Urinary bladder (tissue), 4 donors: Measurements from ENCODE around the gene AXDND1. TPM values are rescaled to one million over a fixed set of nuclear protein-coding genes. Genes with fewer than 3 reads are reported as not detected.
A peak's percentile ranks its signal among the peaks of the same experiment; 100 is the strongest.
"Not testable (repeated sequence)": the region's sequence is repeated elsewhere in the genome, so short reads cannot be mapped to it uniquely, and the experiment has no call there.

Experiments
- DNase-seq: peaks from one replicate; pipeline ENCODE4 v3.0.0-alpha.2; 2015; ENCODE audit errors: extremely low spot score
- H3K27ac ChIP-seq: one replicate; pipeline ENCODE4 v1.5.1; 2013; ENCODE audit warnings: low read depth, mild to moderate bottlenecking, moderate library complexity
- H3K36me3 ChIP-seq: one replicate; pipeline ENCODE4 v1.6.1; 2013; ENCODE audit warnings: mild to moderate bottlenecking, moderate library complexity; ENCODE audit not compliant: insufficient read depth
- H3K4me1 ChIP-seq: one replicate; pipeline ENCODE4 v1.6.1; 2013; ENCODE audit warnings: mild to moderate bottlenecking, moderate library complexity; ENCODE audit not compliant: insufficient read depth
- H3K4me3 ChIP-seq: one replicate; pipeline ENCODE4 v1.5.1; 2013; ENCODE audit warnings: low read depth, low read length
- WGBS: extraction: QIAGEN DNeasy Blood & Tissue Kit; methylation state at CpG from one replicate; pipeline ENCODE4 v1.1.7; 2013; 5-methylcytosine and 5-hydroxymethylcytosine counted together
- polyA plus RNA-seq: library from polyadenylated mRNA; stranded (reverse); fragments of 200-250 nt; gene quantifications from one replicate; pipeline ENCODE4 v1.2.3, GENCODE V29; 2013
- total RNA-seq: library from RNA; depleted of rRNA; stranded (reverse); fragments of >200 nt; gene quantifications from one replicate; pipeline ENCODE4 v1.2.3, GENCODE V29; 2014
- donor health status: healthy with polysubstance abuse.
- donor health status: healthy.

AXDND1 gene
- total and polyA plus RNA-seq, 2 donors: 0.20 to 1.7 TPM

DNA sequence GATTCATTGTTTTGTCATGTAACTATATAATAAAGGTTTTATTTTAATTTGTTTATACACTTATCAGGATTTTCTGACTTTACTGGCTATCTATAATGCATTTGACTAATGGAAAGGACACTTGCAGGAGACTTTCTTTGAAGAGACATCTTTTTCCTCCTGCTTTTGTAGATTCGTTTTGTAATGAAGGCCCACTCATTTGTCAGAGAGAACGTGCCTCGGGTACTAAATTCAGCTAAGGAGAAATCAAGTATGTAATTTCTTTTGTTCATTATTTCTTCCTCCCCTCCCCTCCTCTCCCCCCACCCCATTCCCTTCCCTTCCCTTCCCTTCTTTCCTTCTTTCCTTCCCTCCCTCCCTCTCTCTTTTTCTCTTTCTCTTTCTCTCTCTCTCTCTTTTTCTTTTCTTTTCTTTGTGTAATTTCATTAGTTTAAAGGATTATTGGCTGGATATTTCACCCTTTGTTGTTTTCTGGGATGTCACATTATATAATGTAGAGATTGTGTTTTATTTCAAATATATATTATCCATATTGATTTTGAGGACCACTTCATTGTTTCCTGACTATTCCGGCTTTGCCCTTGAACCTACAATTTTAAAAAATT lies 23.7 kb upstream of the AXDND1 start:
- Histone ChIP-seq H3K36me3 (peaks cover 4% of the 10 kb centered on the region), H3K27ac (no peak overlapping the region), H3K4me3 (no peak overlapping the region), H3K4me1 (no peaks in the 10 kb centered on the region)
- WGBS: 87% methylated on average over 4 of the region's 4 CpGs
- DNase-seq: no peak

DNA sequence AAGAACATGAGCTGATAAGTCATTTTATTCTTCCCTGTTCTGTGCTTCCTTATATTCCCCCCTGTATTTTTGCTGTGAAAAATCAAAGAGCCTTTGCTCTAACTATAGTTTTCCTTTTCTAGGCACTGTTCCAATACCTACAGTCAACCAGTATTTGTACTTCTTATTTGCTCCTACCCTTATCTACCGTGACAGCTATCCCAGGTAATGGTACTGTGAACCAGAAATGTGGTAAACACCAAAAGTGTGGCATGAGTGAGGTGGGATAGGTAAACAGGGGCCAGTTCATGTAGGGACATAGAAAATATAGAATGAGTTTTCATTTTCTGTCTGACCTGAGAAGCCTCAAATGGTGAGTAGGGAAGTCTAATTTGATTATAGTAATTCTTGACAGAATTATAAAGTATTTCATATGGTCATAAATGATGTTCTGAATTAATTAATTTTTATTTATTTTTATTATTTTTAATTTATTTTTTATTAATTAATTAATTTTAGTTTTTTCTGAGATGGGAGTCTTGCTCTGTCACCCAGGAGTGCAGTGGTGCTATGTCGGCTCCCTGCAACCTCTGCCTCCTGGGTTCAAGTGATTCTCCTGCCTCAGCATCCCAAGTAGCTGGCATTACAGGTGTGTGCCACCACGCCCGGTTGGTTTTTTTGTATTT lies 22.9 kb upstream of the AXDND1 start:
- WGBS: 96% methylated on average over 4 of the region's 4 CpGs
- Histone ChIP-seq H3K36me3 (peaks cover 4% of the 10 kb centered on the region), H3K4me1 (no peaks in the 10 kb centered on the region), H3K4me3 (no peak overlapping the region), H3K27ac (no peak overlapping the region)
- DNase-seq: no peak

DNA sequence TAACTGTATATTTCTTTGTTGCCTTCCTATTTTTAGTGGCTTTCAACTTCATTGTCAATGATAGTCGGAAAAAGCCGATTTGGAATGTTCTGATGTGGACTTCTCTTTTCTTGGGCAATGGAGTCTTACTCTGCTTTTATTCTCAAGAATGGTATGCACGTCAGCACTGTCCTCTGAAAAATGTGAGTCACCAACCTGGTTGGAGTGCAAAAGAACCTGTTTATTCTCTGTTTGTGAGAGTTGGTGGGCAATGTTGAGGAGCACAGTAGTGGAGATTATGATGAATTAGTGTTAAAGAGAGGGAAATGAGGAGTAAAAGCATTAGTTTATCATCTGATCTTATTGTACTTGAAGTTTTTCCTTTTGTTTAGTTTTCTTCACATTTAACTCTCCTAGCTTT lies 14.5 kb upstream of the AXDND1 start:
- Histone ChIP-seq H3K4me3 (no peak overlapping the region), H3K4me1 (no peaks in the 10 kb centered on the region), H3K27ac (no peak overlapping the region), H3K36me3 (peaks cover 2% of the 10 kb centered on the region)
- WGBS: 92% methylated on average over 3 of the region's 3 CpGs
- DNase-seq: no peak

DNA sequence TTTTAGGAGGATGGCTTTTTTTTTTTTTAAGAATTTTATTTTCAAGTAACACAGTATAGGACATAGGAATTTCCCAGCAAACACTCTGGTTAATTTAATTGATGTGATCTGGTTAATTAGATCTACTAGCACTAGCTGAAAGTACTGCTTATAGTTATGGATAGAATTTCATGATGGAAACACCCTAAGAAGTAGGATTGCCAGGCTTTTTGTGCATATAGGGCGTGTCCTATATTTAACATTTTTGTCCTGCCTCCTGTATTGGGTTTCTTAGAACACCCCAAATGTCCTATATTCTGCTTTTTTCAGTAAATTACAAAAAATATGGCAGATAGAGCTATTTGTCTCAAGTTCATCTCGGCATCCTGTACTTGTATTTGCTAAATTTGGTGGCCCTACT lies 13.5 kb upstream of the AXDND1 start:
- H3K36me3 ChIP-seq: peaks cover 2% of the 10 kb centered on the region
- no peaks in the 10 kb centered on the region for H3K4me1 ChIP-seq
- no peak overlapping the region for H3K4me3 ChIP-seq
- 99% methylated on average over 2 of the region's 2 CpGs for WGBS
- H3K27ac ChIP-seq: no peak overlapping the region
- DNase-seq: no peak

DNA sequence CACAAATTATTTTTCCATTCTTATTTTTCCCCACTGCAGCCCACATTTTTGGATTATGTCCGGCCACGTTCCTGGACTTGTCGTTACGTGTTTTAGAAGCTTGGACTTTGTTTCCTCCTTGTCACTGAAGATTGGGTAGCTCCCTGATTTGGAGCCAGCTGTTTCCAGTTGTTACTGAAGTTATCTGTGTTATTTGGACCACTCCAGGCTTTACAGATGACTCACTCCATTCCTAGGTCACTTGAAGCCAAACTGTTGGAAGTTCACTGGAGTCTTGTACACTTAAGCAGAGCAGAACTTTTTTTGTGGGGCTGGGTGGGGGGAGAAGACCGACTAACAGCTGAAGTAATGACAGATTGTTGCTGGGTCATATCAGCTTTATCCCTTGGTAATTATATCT lies 12.2 kb upstream of the AXDND1 start:
- DNase-seq: no peak
- H3K27ac ChIP-seq: no peak overlapping the region
- H3K36me3 ChIP-seq: peaks cover 2% of the 10 kb centered on the region
- 44% methylated on average over 5 of the region's 5 CpGs for WGBS
- no peak overlapping the region for H3K4me3 ChIP-seq
- no peaks in the 10 kb centered on the region for H3K4me1 ChIP-seq

DNA sequence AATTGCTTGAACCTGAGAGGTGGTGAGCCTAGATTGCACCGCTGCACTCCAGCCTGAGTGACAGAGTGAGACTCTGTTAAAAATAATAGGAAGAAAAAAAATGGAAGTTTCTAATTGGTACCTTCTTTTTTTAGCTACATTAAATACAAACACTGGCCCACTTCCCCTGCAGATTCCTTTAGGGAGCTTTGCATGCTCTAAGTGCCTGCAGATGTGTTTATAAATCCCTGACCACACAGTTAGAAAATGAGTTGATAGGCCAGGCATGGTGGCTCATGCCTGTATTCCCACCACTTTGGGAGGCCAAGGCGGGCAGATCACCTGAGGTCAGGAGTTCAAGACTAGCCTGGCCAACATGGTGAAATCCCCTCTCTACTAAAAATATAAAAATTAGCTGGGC lies 4.1 kb upstream of the AXDND1 start:
- H3K27ac ChIP-seq, DNase-seq, H3K36me3 ChIP-seq, H3K4me1 ChIP-seq, H3K4me3 ChIP-seq: not testable (repeated sequence)
- WGBS: 82% methylated on average over 2 of the region's 2 CpGs

DNA sequence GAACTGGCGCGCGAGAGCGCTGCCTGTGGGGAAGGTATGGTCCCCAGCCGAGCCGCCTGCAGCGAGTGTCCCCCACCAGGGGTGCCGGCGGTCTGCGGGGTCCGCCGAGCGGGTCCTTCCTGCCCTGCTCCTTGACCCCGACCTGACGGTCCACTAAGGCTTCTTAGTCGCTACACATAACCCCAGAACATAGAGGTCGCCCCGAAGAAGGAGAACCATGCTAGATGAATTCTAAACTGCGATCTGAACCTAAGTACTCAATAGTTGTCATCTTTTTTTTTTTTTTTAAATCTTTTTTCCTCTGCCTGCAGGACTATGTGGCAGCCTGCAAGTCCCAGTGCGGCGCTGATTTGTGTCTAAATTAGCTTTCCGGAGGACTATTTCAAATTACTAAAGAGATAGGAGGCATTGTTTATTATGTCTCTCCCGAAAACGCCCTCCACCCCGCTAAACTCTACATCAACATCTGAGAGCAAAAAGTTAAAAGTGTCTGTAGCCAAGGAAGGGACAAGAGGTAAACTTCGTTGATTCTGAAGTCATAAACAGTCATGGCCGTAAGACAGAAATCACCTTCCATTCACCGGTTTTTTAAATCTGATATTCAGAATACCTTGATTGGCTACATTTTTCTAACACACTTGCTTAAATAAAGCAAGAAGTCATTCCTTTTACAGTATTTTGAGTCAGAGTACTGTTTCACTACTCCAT lies 476 bp downstream of the AXDND1 start:
- Histone ChIP-seq H3K4me1 (no peaks in the 10 kb centered on the region), H3K36me3 (no peaks in the 10 kb centered on the region), H3K27ac (peak overlapping the region; percentile 85), H3K4me3 (peak overlapping the region; percentile 67)
- DNase-seq: peak; percentile 4
- WGBS: 2% methylated on average over 28 of the region's 28 CpGs

DNA sequence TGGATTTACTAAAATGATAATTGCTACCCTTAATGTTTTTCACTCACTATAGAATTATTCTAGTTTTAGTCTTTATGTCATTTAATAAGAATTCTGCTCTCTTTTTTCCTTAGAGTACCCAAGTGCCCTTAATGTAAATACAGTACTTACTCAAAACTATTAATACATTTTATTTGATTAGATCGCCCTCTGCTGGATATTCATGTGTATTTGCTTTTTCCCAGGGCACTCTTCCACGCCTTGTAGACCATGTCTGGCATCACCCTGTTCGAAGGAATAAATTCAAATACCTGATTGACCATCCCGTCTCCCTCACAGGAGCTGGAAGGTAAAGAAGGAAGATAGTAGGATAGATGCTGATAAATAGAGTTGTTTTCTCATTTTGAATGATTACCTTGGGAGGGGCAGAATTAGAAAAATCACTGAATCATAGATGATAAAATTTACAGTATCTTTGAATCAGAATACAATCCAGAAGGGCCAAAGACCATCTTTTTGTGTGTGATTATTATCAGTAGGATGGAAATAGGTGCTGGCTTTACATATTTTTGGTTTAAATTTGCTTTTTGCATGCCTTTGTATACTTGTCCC lies 4.1 kb downstream of the AXDND1 start:
- H3K27ac ChIP-seq: no peak overlapping the region
- no peaks in the 10 kb centered on the region for H3K4me1 ChIP-seq
- 4% methylated on average over 4 of the region's 4 CpGs for WGBS
- peak; percentile 41 for DNase-seq
- H3K4me3 ChIP-seq: no peak overlapping the region
- no peaks in the 10 kb centered on the region for H3K36me3 ChIP-seq

DNA sequence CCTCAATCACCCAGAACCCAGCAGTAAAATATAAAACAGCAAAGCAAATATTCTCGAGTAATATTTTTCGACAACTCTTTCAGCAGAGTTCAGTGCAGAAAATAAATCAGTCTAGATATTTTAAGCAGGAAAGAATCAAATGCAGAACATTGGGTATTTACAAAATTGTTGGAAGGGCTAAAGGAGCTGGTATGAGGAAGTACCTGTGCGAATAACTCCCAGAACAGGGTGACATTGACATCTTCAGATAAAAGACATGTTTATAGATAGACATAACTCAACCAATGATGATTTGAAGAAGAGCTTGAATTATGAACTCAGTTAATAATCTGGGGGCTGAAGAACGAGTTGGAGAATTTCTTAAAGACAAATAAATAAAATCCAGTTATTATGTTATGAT lies 6.4 kb downstream of the AXDND1 start:
- DNase-seq: no peak
- Histone ChIP-seq H3K4me3 (no peak overlapping the region), H3K27ac (no peak overlapping the region), H3K36me3 (no peaks in the 10 kb centered on the region), H3K4me1 (no peaks in the 10 kb centered on the region)
- WGBS: 78% methylated on average over 4 of the region's 4 CpGs

DNA sequence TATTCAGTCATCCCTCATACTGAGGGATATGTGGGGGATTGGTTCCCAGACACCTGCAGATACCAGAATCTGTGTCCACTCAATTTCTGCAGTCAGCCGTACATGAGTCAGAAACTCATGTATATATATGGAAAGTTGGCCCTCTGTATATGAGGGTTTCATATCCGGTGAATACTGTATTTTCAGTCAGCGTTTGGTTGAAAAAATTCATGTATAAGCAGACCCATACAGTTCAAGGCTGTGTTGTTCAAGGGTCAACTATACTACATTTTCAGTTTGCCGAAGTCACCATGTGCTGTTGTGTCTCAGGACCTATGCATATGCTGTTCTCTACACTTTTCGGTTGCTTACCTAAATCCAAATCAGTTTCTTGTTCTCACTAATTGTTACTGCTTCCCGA lies 10.5 kb downstream of the AXDND1 start:
- Histone ChIP-seq H3K27ac (no peak overlapping the region), H3K4me1 (no peaks in the 10 kb centered on the region), H3K4me3 (no peak overlapping the region), H3K36me3 (no peaks in the 10 kb centered on the region)
- 90% methylated on average over 6 of the region's 6 CpGs for WGBS
- no peak for DNase-seq

DNA sequence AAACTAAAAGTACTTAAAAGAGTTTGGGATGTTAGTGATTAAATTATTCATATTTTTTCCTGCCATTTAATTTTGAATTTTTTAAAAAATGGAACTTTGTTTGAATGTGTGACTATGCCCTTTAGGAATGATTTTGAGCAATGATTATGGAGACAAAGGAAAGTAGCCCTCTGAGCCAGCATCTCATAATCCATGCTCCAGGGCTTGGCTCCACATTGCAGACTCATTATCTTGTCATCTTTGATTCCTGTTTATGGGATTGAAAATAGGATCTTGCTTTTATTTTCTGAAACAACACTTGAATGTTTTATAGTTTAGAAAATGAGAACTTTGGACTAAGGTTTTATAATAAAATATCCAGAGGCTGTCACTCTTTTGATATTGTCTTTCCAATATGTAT lies 14.5 kb downstream of the AXDND1 start:
- no peak overlapping the region for H3K4me3 ChIP-seq
- H3K4me1 ChIP-seq: no peaks in the 10 kb centered on the region
- DNase-seq: no peak
- H3K27ac ChIP-seq: no peak overlapping the region
- no peaks in the 10 kb centered on the region for H3K36me3 ChIP-seq

DNA sequence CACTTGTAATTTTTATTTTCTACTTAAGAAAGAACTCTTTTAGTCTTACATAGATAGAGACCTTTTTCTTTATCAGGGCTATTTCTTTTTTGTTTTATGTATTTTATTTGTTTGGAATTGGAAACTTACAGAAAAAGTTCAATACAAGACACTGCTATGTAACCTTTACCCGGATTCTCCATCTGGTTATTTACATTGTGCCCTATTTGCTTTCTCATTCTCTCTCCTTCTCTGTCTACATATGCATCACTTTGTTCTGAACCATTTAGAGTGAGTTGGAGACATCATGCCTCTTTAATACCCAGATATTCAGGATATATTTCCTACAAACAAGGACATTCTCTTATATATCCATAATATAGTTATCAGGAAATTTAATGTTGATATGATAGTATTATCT lies 18.3 kb downstream of the AXDND1 start:
- no peak overlapping the region for H3K4me3 ChIP-seq
- H3K36me3 ChIP-seq: no peaks in the 10 kb centered on the region
- no peak for DNase-seq
- H3K27ac ChIP-seq: no peak overlapping the region
- H3K4me1 ChIP-seq: no peaks in the 10 kb centered on the region
- 74% methylated on average over 1 of the region's 1 CpG for WGBS

DNA sequence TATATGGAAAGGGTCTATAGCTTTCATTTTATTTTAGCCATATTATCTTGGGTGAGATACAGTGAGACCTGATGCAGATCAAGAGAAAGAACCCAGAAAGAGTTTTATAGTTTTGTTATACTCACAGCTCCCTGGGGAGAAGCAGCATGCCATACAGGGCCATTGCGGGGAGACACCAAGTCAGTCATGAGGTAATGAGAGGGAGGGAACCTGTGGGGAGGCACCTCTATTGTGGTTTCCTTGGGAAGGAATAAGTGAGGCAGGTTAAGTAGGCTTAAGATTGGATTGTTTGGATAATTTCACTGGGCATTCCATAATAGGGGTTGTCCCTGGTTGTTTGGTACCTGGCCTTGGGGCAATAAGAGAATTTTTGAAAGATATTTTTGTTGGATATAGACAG lies 19.7 kb downstream of the AXDND1 start:
- no peak overlapping the region for H3K4me3 ChIP-seq
- H3K4me1 ChIP-seq: no peaks in the 10 kb centered on the region
- H3K27ac ChIP-seq: no peak overlapping the region
- 82% methylated on average over 1 of the region's 1 CpG for WGBS
- no peak for DNase-seq
- no peaks in the 10 kb centered on the region for H3K36me3 ChIP-seq

DNA sequence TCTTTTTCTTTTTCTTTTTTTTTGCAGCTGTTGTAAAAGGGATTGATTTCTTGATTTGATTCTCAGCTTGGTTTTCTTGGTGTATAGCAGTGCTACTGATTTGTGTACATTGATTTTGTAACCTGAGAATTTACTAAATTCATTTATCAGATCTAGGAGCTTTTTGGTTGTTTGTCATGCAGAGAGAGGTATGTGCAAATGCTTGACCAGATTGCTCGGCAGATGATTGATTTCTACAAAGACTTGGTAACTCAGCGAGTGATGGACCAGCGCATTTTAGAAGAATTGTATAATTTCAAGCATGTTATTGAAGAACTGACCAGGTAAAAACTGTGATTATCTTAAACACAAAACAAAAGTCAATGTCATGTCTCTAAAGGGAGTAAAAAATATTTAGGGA lies 27.9 kb downstream of the AXDND1 start:
- no peak for DNase-seq
- Histone ChIP-seq H3K36me3 (no peaks in the 10 kb centered on the region), H3K4me1 (no peaks in the 10 kb centered on the region), H3K4me3 (no peak overlapping the region), H3K27ac (no peak overlapping the region)
- 89% methylated on average over 3 of the region's 3 CpGs for whole genome bisulfite sequencing
